AML-193 (cell line): ENCODE results near the gene CHCHD6.

Experiments
- DNase-seq, 2 experiments: peaks; one replicate each; lab custom pipeline; 2025; lab: John Stamatoyannopoulos, UW

CHCHD6 gene

DNA sequence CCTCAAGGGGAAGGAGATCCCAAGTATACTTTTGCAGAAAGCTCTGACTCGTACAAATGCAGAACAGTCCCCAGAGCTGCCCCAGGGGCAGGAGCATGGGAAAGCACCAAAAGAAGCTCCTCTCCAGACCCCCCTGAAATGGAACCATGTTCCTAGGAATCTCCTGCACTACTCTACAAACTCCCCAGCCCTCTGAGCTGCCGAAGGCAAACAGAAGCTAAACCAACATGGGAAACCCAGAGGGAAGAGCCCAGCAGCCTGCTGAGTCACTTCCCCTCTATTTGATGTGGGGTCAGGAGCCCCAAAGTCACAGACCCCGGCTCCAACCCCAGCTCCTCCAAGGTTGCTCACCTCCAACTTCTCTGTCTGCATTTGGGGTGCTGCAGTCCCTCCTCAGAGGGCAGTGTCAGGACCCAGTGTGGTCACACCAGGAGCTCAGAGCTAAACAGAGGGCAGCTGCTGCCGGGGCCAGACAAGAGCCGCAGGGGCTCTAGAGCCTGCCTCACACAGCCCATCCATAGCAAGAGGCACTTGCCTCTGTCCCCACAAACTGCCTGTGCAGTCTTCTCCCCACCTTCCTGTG is 275.1 kb downstream of the CHCHD6 start:
- no peak for DNase-seq

- no peak for DNase-seq
Measured at GRCh38 chr3:126980266-126980811, 276.3 kb downstream of the CHCHD6 start.

DNA sequence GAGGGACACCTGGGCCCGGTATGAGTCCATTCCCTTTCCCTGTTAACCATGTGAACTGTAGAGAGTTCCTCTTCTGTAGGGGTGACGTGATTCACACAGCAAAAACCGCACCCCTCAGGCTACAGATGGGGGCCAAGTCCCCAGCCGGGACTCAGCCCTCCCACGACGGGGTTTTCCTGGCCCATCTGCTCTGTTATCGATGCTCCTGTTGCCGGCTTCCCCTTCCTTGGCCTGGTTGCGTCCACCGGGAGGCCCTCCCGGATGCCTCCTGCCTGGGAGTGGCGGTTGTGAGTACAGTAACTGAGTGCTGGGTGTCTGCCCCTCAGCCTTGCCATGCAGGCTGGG is 278.1 kb downstream of the CHCHD6 start:
- DNase-seq = no peak

- peak; percentile 27 to 47 for DNase-seq
Measured at GRCh38 chr3:126982471-126983175, 278.6 kb downstream of the CHCHD6 start, which contains the start of gene PLXNA1. TSS of gene PLXNA1 (plus strand) at chr3:126983115. CDS start at chr3:126988594, 5,479 bp downstream.

DNA sequence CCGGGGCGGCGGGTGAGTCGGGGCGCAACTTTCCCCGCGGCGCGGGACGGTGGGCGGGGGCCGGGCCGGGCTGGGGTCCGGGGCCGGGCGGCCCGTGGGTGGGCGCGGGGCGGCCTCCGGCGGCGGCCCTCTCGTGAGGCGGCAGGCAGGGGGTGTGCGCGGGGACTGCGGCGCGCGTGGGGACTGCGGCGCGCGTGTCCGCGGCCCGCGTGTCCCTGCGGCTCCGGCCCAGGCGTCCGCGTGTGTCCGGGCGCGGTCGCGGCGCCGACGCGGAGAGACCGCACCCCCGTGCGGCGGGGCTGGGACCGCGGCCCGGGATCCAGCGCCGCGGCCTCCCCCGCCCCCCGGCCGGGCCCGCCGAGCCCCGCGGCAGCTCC is 279.2 kb downstream of the CHCHD6 start:
- DNase-seq = no peak

DNA sequence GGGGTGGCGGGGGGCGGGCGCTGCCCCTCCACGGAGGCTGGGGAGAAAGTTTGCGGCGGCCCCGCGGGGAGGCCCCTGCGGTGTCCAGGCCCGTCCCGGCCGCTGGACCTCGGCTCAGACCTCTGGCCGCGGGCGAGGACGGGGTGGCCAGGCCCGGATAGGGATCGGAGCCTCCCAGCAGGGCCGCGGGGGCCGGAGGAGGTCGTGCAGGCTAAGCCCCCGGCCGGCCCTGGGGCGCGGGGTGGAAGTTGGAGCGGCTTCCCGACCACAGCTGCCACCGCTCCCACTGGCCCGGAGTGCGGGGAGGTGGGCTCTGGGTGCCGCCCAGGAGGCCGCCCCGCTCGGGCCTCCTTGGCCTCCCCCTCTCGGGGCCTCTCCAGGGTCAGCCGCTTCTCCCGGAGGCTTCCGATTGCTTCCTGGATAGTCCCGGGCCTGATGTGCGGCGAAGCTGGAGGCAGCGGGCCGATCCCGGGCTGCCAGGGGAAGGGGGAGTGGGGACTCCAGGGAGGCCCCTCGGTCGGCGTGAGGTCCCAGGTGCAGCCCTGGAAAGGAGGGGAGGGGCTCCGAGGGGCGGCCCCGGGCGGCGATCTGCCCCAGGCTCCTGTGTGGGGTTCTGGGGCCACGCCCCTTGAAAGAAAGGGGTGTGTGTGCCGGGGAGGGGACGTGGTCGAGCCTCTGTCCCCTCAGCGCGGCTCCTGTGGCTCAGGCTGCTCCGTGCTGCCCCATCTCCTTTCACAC is 279.8 kb downstream of the CHCHD6 start:
- DNase-seq = no peak

GRCh38 chr3:126984391-126985131 is 280.5 kb downstream of the CHCHD6 start:
- no peak for DNase-seq

- no peak for DNase-seq
Measured at GRCh38 chr3:126985132-126985985, 281.3 kb downstream of the CHCHD6 start.

GRCh38 chr3:126986001-126986400 is 282.0 kb downstream of the CHCHD6 start:
- no peak for DNase-seq

- DNase-seq = no peak
Measured at GRCh38 chr3:126987129-126987528, 283.1 kb downstream of the CHCHD6 start.

DNA sequence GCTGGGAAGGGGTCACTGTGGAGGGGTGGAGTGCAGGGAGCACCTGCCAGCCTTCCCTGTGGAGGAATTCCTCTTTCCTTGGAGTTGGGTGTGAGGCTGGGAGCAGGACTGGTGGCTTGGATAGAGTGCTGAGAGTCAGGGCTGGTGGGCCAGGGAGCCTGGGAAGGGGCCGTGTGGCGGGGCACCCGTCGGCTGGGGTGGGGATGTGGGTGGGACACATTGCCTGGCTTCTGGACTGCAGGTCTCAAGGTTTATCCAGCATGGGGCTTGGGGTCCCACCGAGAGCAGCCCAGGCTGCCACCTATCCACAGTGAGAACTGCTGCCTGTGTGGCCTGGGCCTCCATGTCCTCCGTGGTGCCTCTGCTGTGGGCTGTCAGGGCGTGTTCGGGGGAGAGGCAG is 283.6 kb downstream of the CHCHD6 start:
- no peak for DNase-seq

- DNase-seq = no peak
Measured at GRCh38 chr3:126988451-126989021, 284.5 kb downstream of the CHCHD6 start.

GRCh38 chr3:126989316-126990023 is 285.4 kb downstream of the CHCHD6 start:
- DNase-seq = no peak

GRCh38 chr3:126990024-126990700 is 286.1 kb downstream of the CHCHD6 start:
- no peak for DNase-seq

DNA sequence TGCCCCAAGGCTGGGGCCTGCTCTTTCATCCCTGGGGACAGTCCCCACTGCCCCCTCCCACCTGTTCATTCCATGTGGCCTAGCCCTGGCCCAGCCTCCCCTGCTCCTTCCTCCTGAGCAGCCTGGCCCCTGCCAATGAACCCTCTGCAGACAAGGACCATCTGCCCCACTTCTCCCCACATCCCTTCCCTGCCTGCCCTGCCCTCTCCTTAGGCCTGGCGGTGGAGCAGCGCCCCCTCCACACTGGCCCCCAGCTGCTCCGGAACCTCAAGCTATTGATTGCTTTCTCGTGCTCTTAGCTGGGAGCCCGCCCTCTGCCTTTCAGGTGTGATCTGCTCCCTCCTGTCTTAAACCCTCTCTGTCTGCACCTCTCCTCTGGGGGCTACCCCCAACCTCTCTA is 286.9 kb downstream of the CHCHD6 start:
- no peak for DNase-seq

DNA sequence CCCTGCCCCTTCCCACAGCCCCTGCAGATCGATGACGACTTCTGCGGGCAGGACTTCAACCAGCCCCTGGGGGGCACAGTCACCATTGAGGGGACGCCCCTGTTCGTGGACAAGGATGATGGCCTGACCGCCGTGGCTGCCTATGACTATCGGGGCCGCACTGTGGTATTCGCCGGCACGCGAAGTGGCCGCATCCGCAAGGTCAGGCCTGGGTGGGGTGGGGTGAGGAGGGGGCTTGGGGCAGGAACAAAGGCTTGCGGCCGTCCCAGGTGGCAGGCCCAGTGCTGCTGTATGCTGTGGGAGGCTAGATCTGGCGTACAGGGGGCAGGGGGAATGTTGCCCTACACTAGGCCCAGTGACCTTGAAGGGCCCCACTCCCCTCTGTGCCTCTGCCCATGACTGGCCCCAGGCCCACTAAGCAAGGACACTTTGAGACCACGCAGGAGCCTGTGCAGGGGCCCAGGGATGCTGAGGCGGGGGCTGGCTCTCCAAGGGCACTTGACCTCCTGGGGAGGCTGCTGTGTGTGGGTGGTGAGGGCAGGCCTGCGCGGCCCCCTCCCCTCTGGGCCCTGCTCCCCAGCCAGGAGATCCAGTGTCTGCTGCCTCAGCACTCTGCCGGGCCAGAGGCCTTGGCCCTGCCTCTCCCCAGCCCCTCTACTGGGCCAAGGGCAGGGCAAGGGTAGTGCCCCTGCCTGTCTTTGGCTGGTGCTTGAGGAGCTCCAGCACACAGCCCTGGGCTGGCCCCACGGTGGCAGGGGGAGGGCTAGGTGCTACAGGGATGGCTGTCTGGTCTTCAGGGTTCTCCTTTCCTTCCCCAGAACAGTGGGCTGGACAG is 287.5 kb downstream of the CHCHD6 start:
- DNase-seq = no peak

DNA sequence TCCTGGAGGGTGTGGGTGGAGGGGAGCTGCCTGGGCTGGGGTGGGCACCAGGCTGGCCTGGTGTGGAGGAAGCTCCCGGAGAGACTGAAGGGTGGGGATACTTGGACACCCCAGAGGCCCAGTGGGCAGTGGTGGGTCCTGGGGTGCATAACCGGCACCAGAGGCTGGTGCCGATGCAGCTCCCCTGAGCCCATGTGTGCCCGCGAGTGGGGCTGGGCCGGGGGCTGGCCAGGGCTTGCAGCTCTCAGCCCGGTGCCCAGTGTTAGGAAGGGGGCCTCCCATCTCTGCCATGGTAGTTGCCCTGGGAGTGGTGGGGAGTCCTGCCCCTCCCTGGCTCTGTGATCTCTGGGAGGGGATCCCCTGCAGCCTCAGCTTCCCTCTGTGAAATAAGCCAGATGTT is 288.2 kb downstream of the CHCHD6 start:
- no peak for DNase-seq

- no peak for DNase-seq
Measured at GRCh38 chr3:126992776-126993175, 288.7 kb downstream of the CHCHD6 start.

DNA sequence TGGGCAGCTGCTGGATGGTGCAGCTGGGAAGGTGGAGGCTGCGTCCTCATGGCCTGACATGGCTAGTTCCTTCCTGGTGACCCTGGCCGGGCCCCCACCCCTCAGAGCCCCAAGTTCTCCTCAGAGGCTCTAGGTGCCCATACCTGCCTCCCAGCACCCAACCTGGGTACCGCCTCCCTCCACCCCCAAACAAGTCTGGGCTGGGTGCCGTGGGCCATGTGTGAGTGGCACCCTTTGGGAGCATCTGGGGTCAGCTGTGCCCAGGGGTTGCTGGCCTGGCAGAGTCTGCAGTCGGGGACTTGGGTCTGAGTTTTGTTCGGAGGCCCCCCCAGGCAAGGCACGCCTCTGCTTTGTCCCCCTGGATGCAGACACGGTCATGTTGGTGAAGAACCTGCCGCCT is 289.4 kb downstream of the CHCHD6 start:
- DNase-seq = no peak
